Erythroblast (primary cell): ENCODE measurements around the gene ADARB2.

ENCODE experiments used
- GATA1 ChIP-seq: IDR thresholded peaks from 2 replicates; pipeline ENCODE4 v1.6.1; 2011; ENCODE audit warnings: low read depth, mild to moderate bottlenecking, control low read depth, low read length, moderate library complexity
- POLR2A ChIP-seq: IDR thresholded peaks from 2 replicates; pipeline ENCODE4 v1.6.1; 2011; ENCODE audit warnings: mild to moderate bottlenecking, low read length

GRCh38 chr10:1284076-1284475 is 453.2 kb downstream of the ADARB2 start:
- no peak for TF ChIP-seq POLR2A
- TF ChIP-seq GATA1, result no peak
